Activated naive CD4-positive, alpha-beta T cell treated with anti-CD3 and anti-CD28 coated beads, Interleukin-2, amount 50 U/mL, for 72 hours (primary cell): Measurements from ENCODE around the gene TTC23. TPM values are rescaled to one million over a fixed set of nuclear protein-coding genes. Genes with fewer than 3 reads are reported as not detected.
"Not testable (repeated sequence)": the region's sequence is repeated elsewhere in the genome, so short reads cannot be mapped to it uniquely, and the experiment has no call there.

ENCODE experiments used
- ATAC-seq, 2 donors: fragments of 150-1000 bp; cut with Tn5 transposase; 2 replicates each; pipeline ENCODE4 v1.10.0; 2021; ENCODE audit warnings: mild to moderate bottlenecking in 2 of 2, moderate library complexity in 2 of 2
- DNase-seq, 2 donors: peaks; one replicate each; pipeline ENCODE4 v3.0.0; 2021 to 2022; ENCODE audit warnings: low spot score in 2 of 2
- H3K27ac Mint-ChIP-seq, 2 donors: one replicate each; pipeline ENCODE4 v1.8.0; 2022; ENCODE audit warnings: mild to moderate bottlenecking in 2 of 2, mixed read lengths in 2 of 2
- H3K36me3 Mint-ChIP-seq, 2 donors: one replicate each; pipeline ENCODE4 v1.8.0; 2022; ENCODE audit warnings: mixed read lengths in 2 of 2
- H3K9me3 Mint-ChIP-seq, 2 donors: one replicate each; pipeline ENCODE4 v1.8.0; 2022; ENCODE audit warnings: mixed read lengths in 2 of 2
- total RNA-seq, 2 donors: library from RNA; stranded (reverse); gene quantifications; one replicate each; pipeline ENCODE4 v1.2.3, GENCODE V29; 2022

TTC23 gene
- total RNA-seq, 2 donors from 2014 or later, result 3.1 to 3.6 TPM

DNA sequence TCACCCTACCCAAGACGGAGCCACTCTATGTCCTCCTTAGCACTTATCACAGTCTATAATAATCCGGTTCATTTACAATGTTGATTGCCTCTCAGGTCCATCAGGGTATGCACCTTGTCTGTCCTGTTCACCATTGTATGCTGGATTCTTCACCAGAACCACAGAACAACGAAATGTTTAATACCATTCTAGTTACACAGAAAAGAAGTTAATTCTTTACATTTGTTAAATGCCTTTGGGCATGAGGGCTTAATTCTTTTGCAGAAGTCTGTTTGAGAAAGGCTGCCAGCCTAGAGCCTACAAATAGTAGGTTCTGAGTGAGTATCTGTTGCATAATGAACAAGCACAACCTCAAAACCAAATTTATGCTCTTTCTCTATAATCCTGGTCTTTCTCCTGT is 22.6 kb downstream of the TTC23 start:
- ATAC-seq, result no peak
- no peak overlapping the region for H3K27ac Mint-ChIP-seq
- H3K36me3 Mint-ChIP-seq, result no peaks in the 10 kb centered on the region
- no peaks in the 10 kb centered on the region for H3K9me3 Mint-ChIP-seq
- DNase-seq, result no peak

DNA sequence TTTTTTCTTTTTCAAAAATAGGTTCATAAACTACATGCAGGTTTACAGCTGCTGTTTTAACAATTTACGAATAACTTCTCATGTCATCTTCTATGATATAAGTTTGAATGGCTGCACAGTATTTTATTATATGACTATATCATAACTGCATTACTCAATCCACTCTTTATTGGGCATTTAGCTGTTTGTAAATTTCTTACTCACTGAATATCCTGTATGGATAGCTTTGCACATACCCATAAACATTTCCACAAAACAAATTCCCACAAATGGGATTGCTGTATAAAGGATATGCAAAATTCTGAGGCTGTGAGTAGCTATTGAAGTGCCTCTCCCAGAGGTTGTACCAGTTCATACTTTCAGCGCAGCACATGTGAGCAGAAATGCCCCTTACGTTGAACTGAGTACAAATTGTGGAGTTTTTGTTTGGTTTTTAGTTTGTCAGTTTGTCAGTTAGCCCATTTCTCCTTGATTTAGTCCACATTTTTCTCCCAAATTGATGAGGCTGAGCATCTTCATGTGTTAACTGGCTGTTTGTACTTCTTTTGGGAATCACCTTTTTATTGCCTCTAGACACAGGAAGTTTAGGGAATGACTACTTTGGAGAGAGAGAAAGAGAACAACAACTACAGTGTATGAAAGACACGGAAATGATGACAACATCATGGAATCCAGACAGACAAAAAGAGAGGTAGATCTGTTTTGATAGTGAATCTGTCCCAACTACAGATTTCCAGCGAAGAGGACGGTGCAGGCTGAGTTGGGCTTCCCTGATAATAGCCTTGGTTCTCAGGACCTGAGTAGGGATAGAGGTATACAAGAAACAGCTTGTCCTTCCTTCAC is 24.8 kb downstream of the TTC23 start:
- DNase-seq, result no peak
- Mint-ChIP-seq H3K9me3 (no peaks in the 10 kb centered on the region), H3K36me3 (no peaks in the 10 kb centered on the region), H3K27ac (no peak overlapping the region)
- no peak for ATAC-seq

DNA sequence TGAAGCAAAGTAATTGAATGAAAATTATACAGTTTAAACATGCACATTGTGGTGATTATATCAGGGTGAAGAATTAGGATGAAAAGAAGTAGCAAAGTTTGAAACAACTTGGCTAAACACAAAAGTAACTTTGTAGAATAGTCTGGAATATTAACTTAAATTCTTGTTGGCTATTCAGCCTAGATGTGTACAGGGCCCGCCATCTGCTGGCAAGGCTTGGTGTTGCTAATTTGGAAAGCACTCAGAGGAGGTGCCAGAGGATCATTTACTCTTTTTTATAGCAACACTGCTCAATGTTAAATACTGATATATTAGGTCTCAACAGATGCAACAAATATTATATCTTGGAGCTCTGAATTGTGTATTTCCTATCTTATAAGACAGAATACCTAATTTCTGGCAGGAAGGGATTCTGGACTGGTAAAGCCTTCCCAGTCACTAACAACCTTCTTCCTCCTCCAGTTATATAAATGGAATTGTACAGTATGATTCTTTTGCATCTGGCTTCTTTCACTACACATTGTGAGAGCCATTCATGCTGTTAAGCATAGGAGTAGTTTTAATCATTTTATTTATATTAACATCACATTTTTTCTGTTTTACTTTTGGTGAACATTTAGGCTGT is 36.1 kb downstream of the TTC23 start:
- H3K27ac Mint-ChIP-seq, result no peak overlapping the region
- no peaks in the 10 kb centered on the region for H3K36me3 Mint-ChIP-seq
- H3K9me3 Mint-ChIP-seq, result no peaks in the 10 kb centered on the region
- ATAC-seq, result peak; percentile 59 to 75
- DNase-seq, result peak in 1 of 2 donors; percentile 56

DNA sequence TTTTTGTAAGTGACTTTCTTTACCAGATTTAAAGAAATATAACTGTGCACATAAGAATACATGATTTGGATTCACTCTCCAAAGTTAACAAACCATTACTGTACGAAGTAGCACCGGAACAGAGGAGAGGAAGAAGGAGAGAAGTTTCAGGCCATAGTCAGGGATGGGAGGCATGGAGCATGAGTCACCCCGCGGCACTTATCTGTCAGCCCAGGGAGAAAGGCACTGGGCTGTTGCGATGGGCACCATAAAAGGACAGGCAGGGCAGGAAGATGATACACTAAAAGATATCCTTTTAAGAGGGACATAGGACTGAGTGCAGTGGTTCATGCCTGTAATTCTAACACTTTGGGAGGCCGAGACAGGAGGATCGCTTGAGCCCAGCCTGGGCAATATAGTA is 37.0 kb downstream of the TTC23 start:
- Mint-ChIP-seq H3K9me3 (no peaks in the 10 kb centered on the region), H3K27ac (no peak overlapping the region), H3K36me3 (no peaks in the 10 kb centered on the region)
- no peak for DNase-seq
- no peak for ATAC-seq

DNA sequence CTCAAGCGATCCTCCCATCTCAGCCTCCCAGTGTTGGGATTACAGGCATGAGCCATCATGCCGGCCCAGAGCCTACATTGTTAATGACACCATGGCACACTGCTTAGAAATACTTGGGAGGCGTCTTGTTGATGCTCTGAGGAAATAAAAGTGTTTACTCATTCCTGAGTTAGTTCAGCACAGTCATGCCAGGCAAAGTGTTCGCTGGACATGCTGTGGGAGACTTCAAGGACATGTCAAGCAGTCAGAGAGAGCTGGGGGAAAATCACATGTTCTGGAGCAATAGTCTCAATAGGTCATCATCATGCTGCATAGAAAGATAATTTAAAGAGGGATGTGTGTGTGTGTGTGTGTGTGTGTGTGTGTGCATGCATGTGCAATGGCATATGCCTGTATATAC is 37.5 kb downstream of the TTC23 start:
- no peaks in the 10 kb centered on the region for H3K9me3 Mint-ChIP-seq
- no peak overlapping the region for H3K27ac Mint-ChIP-seq
- H3K36me3 Mint-ChIP-seq, result no peaks in the 10 kb centered on the region
- no peak for DNase-seq
- no peak for ATAC-seq

DNA sequence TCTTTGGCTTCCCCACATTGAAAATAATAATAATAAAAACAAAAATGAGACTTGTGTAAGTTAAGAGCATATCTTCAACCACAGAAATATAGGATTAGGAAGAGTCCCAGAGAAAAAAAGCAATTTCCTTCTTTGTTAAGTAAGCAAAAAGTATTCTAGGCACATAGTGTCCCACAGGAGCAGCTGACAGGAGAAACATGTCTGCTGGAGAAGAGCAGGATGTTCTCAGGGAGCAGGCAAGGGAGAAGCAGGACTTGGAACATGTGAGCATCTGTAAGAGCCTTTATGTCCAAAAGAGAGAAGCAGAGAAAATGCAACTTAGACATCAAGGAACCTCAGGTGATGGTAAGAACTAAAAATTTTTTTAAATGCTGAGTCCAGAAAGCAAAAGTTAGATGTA is 39.0 kb downstream of the TTC23 start:
- Mint-ChIP-seq H3K27ac (no peak overlapping the region), H3K9me3 (no peaks in the 10 kb centered on the region), H3K36me3 (no peaks in the 10 kb centered on the region)
- DNase-seq, result no peak
- ATAC-seq, result no peak

- no peak overlapping the region for H3K27ac Mint-ChIP-seq
- DNase-seq, result no peak
- no peaks in the 10 kb centered on the region for H3K36me3 Mint-ChIP-seq
- H3K9me3 Mint-ChIP-seq, result no peaks in the 10 kb centered on the region
- no peak for ATAC-seq
Measured at GRCh38 chr15:99209326-99209725, 40.1 kb downstream of the TTC23 start.

- no peak overlapping the region for H3K27ac Mint-ChIP-seq
- H3K9me3 Mint-ChIP-seq, result no peaks in the 10 kb centered on the region
- DNase-seq (no peak), ATAC-seq (no peak)
- H3K36me3 Mint-ChIP-seq, result no peaks in the 10 kb centered on the region
Measured at GRCh38 chr15:99207672-99208071, 41.7 kb downstream of the TTC23 start.

- no peaks in the 10 kb centered on the region for H3K9me3 Mint-ChIP-seq
- no peak for DNase-seq
- ATAC-seq, result no peak
- H3K27ac Mint-ChIP-seq, result no peak overlapping the region
- H3K36me3 Mint-ChIP-seq, result no peaks in the 10 kb centered on the region
Measured at GRCh38 chr15:99202176-99202552, 47.2 kb downstream of the TTC23 start.

- DNase-seq (no peak), ATAC-seq (no peak)
- no peak overlapping the region for H3K27ac Mint-ChIP-seq
- no peaks in the 10 kb centered on the region for H3K9me3 Mint-ChIP-seq
- no peaks in the 10 kb centered on the region for H3K36me3 Mint-ChIP-seq
Measured at GRCh38 chr15:99201408-99202175, 47.8 kb downstream of the TTC23 start.

GRCh38 chr15:99197856-99198255 is 51.5 kb downstream of the TTC23 start:
- Mint-ChIP-seq H3K9me3 (no peaks in the 10 kb centered on the region), H3K36me3 (no peaks in the 10 kb centered on the region)

GRCh38 chr15:99192181-99192580 is 57.2 kb downstream of the TTC23 start:
- not testable (repeated sequence) for H3K36me3 Mint-ChIP-seq, H3K9me3 Mint-ChIP-seq, H3K27ac Mint-ChIP-seq, DNase-seq, ATAC-seq

More at GRCh38 chr15:99197856-99198255, 51.5 kb downstream of the TTC23 start:
- ATAC-seq (no peak), DNase-seq (no peak)
- H3K27ac Mint-ChIP-seq, result no peak overlapping the region

- H3K9me3 Mint-ChIP-seq, result peaks cover 0 to 6% of the 10 kb centered on the region in 2 donors
- DNase-seq, result no peak
- no peak overlapping the region for H3K27ac Mint-ChIP-seq
- H3K36me3 Mint-ChIP-seq, result peaks cover 0 to 6% of the 10 kb centered on the region in 2 donors
- ATAC-seq, result no peak
Measured at GRCh38 chr15:99187936-99188335, 61.4 kb downstream of the TTC23 start.

DNA sequence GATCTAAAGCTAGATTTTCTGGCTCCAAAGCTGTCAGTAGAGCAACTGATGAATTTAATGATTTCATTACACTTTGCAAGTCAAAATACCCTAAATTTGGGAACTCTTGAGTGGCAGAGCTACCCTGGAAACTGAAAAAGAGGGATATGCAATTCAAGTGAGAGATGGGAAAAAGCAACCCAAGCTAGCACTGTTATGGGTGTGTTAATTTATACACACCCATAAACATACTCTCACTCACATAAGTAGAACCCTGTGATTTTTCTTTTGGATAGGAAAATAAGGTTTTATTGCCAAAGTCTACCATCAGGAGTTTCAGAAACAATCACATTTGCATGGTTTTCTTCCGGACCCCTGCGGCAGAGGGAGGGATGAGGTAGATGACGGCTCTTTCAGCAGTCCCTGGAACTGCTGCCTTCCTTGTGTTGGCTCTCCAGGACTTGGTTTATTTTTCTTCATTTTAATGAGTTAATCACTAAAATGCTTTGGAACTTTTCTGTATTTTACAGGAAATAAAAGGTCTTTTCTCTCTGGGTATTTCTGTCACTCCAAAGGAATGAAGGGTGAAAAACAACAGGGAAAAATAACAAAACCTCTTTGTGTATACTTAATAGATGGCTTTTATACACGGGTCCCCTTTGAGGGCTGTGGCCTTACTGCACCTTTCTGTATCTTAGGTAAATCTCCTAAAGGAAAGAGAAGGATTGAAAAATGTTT is 63.8 kb downstream of the TTC23 start:
- DNase-seq, result no peak
- no peaks in the 10 kb centered on the region for H3K36me3 Mint-ChIP-seq
- no peaks in the 10 kb centered on the region for H3K9me3 Mint-ChIP-seq
- no peak for ATAC-seq
- peak overlapping the region in 1 of 2 donors; percentile 7 for H3K27ac Mint-ChIP-seq

GRCh38 chr15:99182791-99183190 is 66.6 kb downstream of the TTC23 start:
- ATAC-seq (no peak), DNase-seq (no peak)
- Mint-ChIP-seq H3K27ac (peak overlapping the region in 1 of 2 donors; percentile 39), H3K36me3 (no peaks in the 10 kb centered on the region), H3K9me3 (no peaks in the 10 kb centered on the region)

- H3K36me3 Mint-ChIP-seq, result no peaks in the 10 kb centered on the region
- no peak overlapping the region for H3K27ac Mint-ChIP-seq
- ATAC-seq (no peak), DNase-seq (no peak)
- H3K9me3 Mint-ChIP-seq, result no peaks in the 10 kb centered on the region
Measured at GRCh38 chr15:99181545-99181971, 67.8 kb downstream of the TTC23 start.

GRCh38 chr15:99180964-99181306 is 68.4 kb downstream of the TTC23 start:
- Mint-ChIP-seq H3K36me3 (no peaks in the 10 kb centered on the region), H3K9me3 (no peaks in the 10 kb centered on the region), H3K27ac (no peak overlapping the region)
- no peak for ATAC-seq
- DNase-seq, result no peak
